ENCODE measurements around the gene TLR7. TPM values are rescaled to one million over a fixed set of nuclear protein-coding genes. Genes with fewer than 3 reads are reported as not detected.

The TLR7 gene
- 1 to 10 TPM in 1 of 4 donors, under 1 TPM in 3; 0.45 to 2.6 (median 0.55) TPM for polyA plus RNA-seq (ENCODE audit: insufficient read length in 4 of 4)

- DNase-seq (ENCODE audit: low read depth in 4 of 4, low spot score in 3 of 4), result no peak
These were observed at the start of gene TLR7 for GRCh38 chrX:12866451-12867377. TSS of gene TLR7 (plus strand) at chrX:12867072. CDS start at chrX:12867579, 507 bp downstream.

- no peak for DNase-seq (ENCODE audit: low read depth in 4 of 4, low spot score in 3 of 4)
These were observed 49.3 kb upstream of the TLR7 start for GRCh38 chrX:12817528-12817927.

- DNase-seq (ENCODE audit: low read depth in 4 of 4, low spot score in 3 of 4), result no peak
These were observed 47.6 kb upstream of the TLR7 start for GRCh38 chrX:12819222-12819621.

- no peak for DNase-seq (ENCODE audit: low read depth in 4 of 4, low spot score in 3 of 4)
These were observed 46.1 kb upstream of the TLR7 start for GRCh38 chrX:12820737-12821136.

- DNase-seq (ENCODE audit: low read depth in 4 of 4, low spot score in 3 of 4), result no peak
These were observed 41.9 kb upstream of the TLR7 start for GRCh38 chrX:12824944-12825343.

- no peak for DNase-seq (ENCODE audit: low read depth in 4 of 4, low spot score in 3 of 4)
These were observed 41.1 kb upstream of the TLR7 start for GRCh38 chrX:12825801-12826200.

GRCh38 chrX:12843061-12843667 lies 23.7 kb upstream of the TLR7 start:
- DNase-seq (ENCODE audit: low read depth in 4 of 4, low spot score in 3 of 4), result no peak

- no peak for DNase-seq (ENCODE audit: low read depth in 4 of 4, low spot score in 3 of 4)
These were observed 23.1 kb upstream of the TLR7 start for GRCh38 chrX:12843668-12844279.

GRCh38 chrX:12844319-12844718 lies 22.6 kb upstream of the TLR7 start:
- DNase-seq (ENCODE audit: low read depth in 4 of 4, low spot score in 3 of 4), result no peak

- no peak for DNase-seq (ENCODE audit: low read depth in 4 of 4, low spot score in 3 of 4)
These were observed 1.5 kb upstream of the TLR7 start for GRCh38 chrX:12865359-12865758.

- DNase-seq (ENCODE audit: low read depth in 4 of 4, low spot score in 3 of 4), result no peak
These were observed 813 bp downstream of the TLR7 start for GRCh38 chrX:12867685-12868084.

GRCh38 chrX:12868747-12869146 lies 1.9 kb downstream of the TLR7 start:
- DNase-seq (ENCODE audit: low read depth in 4 of 4, low spot score in 3 of 4), result no peak

GRCh38 chrX:12871257-12871656 lies 4.4 kb downstream of the TLR7 start:
- no peak for DNase-seq (ENCODE audit: low read depth in 4 of 4, low spot score in 3 of 4)

GRCh38 chrX:12872741-12873140 lies 5.9 kb downstream of the TLR7 start:
- no peak for DNase-seq (ENCODE audit: low read depth in 4 of 4, low spot score in 3 of 4)

- no peak for DNase-seq (ENCODE audit: low read depth in 4 of 4, low spot score in 3 of 4)
These were observed 7.7 kb downstream of the TLR7 start for GRCh38 chrX:12874581-12874980.

GRCh38 chrX:12877386-12877785 lies 10.5 kb downstream of the TLR7 start:
- DNase-seq (ENCODE audit: low read depth in 4 of 4, low spot score in 3 of 4), result no peak

- DNase-seq (ENCODE audit: low read depth in 4 of 4, low spot score in 3 of 4), result no peak
These were observed 11.7 kb downstream of the TLR7 start for GRCh38 chrX:12878536-12878935.

GRCh38 chrX:12881914-12882313 lies 15.0 kb downstream of the TLR7 start:
- no peak for DNase-seq (ENCODE audit: low read depth in 4 of 4, low spot score in 3 of 4)

GRCh38 chrX:12885508-12885907 lies 18.6 kb downstream of the TLR7 start:
- DNase-seq (ENCODE audit: low read depth in 4 of 4, low spot score in 3 of 4), result no peak

- DNase-seq (ENCODE audit: low read depth in 4 of 4, low spot score in 3 of 4), result no peak
These were observed 19.7 kb downstream of the TLR7 start for GRCh38 chrX:12886545-12886944.

- no peak for DNase-seq (ENCODE audit: low read depth in 4 of 4, low spot score in 3 of 4)
These were observed 20.3 kb downstream of the TLR7 start for GRCh38 chrX:12887141-12887540.

- no peak for DNase-seq (ENCODE audit: low read depth in 4 of 4, low spot score in 3 of 4)
These were observed 20.9 kb downstream of the TLR7 start for GRCh38 chrX:12887767-12888166.
